GM18508 (cell line): ENCODE data around the gene NOS1AP.
"Not testable (repeated sequence)": the region's sequence is repeated elsewhere in the genome, so short reads cannot be mapped to it uniquely, and the experiment has no call there.

Experiments
- ATAC-seq: cut with Tn5 transposase; IDR thresholded peaks from one replicate; pipeline ENCODE4 v1.9.1; 2021; ENCODE audit warnings: moderate number of reproducible peaks; ENCODE audit not compliant: insufficient read depth, unreplicated experiment

Gene NOS1AP

GRCh38 chr1:162056043-162056442 is 13.4 kb upstream of the NOS1AP start:
- ATAC-seq, result no peak

DNA sequence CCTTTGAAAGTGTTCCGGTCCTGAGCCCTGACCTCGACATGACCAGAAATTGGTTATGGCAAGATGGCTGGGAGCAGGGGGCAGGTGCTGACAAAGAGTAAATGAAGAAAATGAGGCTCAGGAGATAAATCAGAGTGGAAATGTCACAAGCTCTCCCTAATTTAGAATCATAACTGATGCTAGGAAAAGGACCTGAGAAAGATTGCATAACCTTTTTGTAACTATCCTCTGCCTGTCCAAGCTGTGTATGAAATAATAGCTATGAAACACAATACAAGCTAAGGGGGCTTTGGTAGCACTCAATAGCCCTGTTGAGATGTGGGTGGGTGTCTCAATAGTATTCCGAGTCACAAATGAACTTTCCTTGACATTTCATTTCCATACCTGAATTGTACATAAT is 12.9 kb upstream of the NOS1AP start:
- no peak for ATAC-seq

DNA sequence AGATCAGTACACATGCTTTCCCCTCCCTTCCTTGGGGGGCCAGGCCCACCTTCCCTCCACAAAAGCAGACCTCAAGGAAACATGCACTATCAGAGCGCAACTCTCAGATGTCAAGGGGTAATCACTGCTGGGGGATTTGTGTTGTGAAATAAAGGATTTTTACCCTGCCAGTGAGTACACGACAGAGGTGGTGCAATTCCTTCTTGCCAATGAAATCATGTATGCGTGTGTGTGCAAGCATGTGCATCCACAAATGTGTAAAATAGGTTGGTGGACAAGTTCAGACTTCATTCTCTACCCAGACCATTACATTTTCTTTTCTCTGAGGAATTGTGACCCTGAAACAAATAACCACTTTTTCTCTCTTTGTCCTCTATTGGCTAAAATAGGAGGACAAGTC is 9.8 kb upstream of the NOS1AP start:
- ATAC-seq, result no peak

- no peak for ATAC-seq
These were observed 9.2 kb upstream of the NOS1AP start for GRCh38 chr1:162060314-162060713.

DNA sequence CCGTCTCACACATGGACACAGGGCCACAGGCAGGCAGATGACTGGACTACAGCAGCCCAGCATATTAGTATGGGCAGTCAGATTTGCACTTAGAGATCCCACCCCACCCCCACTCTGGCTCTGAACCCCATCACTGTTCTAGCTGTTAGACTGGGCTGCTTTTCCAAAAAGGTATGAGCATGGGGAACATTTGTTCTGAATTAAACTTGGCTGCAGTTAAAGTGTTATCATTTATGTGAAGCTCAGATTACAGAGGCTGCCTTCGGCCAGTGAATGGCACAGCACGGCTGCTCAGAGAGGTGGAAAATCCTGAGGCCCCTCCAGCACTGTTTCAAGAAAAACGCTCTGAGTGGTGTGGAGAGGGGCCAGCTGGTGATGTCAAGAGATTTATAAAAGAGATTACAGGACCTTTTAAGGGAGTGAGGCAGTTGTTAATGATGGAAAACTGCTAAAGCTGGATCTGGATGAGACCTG is 6.9 kb upstream of the NOS1AP start:
- ATAC-seq, result no peak

GRCh38 chr1:162065016-162065415 is 4.5 kb upstream of the NOS1AP start:
- no peak for ATAC-seq

DNA sequence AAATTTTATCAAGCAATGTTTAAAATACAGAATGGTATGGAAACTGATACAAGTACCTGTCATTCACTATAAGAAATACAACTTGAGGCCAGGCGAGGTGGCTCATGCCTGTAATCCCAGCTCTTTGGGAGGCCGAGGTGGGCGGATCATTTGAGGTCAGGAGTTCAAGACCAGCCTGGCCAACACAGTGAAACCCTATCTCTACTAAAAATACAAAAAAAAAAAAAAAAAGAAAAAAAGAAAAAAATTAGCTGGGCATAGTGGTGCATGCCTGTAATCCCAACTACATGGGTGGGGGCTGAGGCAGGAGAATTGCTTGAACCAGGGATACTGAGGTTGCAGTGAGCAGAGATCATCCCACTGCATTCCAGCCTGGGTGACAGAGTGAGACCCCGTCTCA is 2.7 kb upstream of the NOS1AP start:
- ATAC-seq, result not testable (repeated sequence)

DNA sequence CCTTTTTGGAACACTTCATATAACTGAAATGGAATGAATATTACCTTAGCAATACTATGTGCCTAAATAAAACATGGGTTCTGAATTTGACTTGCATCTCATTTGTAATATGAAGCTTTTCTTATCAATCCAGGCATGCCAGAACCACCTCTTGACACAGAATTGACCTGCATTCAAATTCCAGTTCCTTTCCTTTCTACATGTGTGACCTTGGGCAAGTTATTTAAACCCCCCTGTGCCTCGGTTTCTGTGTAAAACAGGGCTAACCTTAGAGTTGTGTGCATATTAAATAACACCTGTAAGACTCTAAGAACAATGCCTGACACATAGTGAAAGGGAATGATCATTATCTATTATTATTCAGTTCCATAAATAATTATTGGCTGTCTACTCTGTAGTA is 2.0 kb upstream of the NOS1AP start:
- no peak for ATAC-seq

DNA sequence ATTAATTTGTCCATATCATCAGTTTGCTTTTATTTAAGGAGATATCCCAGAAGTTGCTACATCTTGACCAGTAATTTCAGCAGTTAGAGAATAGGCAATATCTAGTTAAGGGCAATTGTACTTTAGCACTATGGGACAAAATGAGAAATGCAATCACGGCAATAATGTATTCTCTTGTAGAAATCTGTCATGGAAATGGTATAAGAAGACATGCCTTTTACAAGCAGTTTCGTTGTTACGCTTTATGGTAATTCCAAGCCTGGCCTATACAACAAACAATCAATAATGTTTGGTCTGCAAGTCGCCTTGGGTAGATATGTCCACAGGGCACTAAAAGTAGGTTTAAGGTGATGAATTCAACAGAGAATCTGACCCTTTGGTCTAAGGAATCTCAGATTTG is 1.2 kb upstream of the NOS1AP start:
- no peak for ATAC-seq

DNA sequence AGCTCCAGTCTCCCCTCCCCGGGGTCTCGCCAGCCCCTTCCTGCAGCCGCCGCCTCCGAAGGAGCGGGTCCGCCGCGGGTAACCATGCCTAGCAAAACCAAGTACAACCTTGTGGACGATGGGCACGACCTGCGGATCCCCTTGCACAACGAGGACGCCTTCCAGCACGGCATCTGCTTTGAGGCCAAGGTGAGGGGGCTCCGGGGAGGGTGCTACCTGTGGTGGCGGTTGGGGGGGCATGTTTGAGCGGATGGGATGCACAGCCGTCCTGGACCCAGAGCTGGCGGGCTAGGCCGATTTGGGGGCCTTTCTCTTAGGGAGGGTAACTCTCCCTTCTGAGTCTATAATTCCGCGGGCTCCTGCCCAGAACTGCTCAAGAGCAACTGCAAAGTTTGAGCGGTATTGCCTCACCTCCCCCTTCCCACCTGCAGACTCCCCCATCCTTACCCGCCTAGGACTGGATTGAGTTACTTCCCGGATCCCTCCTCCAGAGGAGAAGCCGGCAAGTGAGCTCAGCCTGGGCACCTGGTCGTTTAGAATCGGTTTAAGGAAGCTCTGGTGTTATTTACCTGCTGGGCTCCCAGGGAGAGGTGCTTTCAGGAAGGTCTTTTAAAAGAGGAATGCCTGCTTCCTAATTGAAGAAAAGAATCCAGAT is 730 bp downstream of the NOS1AP start:
- ATAC-seq, result no peak

DNA sequence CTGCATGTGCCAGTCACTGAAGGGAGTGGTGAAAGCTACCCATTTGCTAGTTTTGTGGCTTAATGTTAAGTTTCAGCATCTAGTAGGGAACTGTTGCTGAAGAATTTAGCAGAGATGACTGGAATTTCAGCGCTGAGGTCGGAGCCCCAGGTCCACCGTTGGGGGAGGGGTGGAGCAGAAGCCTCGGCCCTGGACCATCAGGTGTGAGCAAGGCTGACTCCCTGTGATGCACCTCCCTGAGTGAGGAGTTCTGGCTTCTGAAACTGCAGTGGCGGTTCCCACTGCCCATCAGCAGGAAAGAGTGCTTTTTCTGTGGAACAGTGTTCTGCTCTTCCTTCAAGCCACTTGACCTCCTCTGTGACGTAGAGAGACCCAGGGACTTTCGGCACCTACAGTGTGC is 1.3 kb downstream of the NOS1AP start:
- ATAC-seq, result no peak

DNA sequence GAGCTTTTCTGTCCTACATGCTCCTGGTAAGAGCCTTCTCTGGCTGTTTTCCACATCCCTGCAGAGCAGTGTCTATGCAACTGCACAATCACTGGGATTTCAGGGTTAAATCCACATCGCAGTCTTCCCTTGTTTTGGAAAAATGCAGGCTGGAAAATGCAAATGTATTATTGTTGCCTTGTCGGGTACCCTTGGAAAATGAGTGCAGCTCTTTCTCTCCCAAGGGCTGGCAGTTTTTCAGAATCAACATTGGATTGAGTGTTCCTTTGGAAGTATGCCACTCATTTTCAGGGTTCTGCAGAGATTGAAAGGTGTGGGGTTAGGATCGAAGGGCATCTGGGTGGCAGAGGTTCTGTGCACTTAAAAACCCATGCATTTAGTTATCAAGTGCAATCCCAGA is 3.2 kb downstream of the NOS1AP start:
- ATAC-seq, result no peak

- no peak for ATAC-seq
These were observed 5.0 kb downstream of the NOS1AP start for GRCh38 chr1:162074276-162075005.

GRCh38 chr1:162075862-162076261 is 6.4 kb downstream of the NOS1AP start:
- no peak for ATAC-seq

DNA sequence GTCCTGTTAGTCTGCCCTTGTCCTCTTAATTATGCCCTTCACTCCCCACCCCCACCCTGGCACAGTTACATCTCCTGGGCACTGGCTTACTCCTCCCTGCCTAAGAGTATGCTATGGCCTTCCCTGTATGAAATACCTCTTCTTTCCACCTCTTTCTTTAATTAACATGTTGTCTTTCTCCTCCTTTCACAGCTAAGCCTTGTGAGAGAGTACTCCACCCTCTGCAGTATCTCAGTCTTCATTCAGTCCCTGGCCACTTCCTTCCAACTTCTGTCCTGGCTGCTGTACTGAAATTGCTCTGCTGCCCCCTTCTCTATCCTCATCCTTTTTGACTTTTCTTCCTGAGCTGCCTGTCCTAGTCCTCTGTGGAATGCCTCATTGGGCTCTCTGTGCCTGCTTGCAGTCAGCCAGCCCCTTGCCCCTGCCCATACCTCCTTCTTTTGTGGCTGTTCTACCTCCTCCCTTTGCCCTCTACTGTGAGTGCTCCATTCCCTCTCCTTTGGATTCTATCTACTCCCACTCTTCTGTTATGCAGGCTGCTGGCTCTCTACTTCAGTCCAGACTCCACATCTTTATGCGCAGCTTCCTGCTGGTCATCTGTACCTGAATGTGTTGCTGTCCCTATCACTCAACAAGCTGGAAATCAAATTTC is 8.3 kb downstream of the NOS1AP start:
- no peak for ATAC-seq

- ATAC-seq, result no peak
These were observed 9.5 kb downstream of the NOS1AP start for GRCh38 chr1:162079030-162079429.

GRCh38 chr1:162080472-162081015 is 11.1 kb downstream of the NOS1AP start:
- ATAC-seq, result no peak

- ATAC-seq, result no peak
These were observed 11.8 kb downstream of the NOS1AP start for GRCh38 chr1:162081316-162081715.

DNA sequence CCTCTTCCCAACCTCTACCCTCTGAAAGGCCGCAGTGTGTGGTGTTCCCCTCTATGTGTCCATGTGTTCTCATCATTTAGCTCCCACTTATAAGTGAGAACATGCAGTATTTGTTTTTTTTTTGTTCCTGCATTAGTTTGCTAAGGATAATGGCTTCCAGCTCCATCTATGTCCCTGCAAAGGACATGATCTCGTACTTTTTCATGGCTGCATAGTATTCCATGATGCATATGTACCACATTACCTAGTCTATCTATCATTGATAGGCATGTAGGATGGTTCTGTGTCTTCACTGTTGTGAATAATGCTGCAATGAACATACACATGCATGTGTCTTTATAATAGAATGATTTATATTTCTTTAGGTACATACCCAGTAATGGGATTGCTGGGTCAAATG is 12.6 kb downstream of the NOS1AP start:
- not testable (repeated sequence) for ATAC-seq

DNA sequence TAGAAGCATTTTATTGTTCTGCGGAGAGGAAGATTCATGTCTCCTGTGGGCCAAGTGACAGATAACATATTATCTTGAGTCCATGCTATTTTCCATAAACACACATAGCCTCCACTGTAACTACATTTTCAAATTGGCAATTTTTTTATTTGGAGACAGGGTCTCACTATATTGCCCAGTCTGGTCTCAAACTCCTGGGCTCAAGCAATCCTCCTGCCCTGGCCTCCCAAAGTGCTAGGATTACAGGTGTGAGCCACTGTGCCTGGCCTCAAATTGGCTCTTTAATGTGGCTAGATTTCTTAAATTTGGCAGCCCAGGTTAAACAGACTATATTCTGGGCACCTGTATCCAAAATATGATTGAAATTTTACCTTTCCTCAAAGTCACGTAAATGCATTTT is 13.8 kb downstream of the NOS1AP start:
- ATAC-seq, result no peak

- no peak for ATAC-seq
These were observed 16.5 kb downstream of the NOS1AP start for GRCh38 chr1:162085991-162086390.
